CD4-positive, alpha-beta T cell (primary cell): Measurements from ENCODE around the gene HOMEZ. TPM values are rescaled to one million over a fixed set of nuclear protein-coding genes. Genes with fewer than 3 reads are reported as not detected.

Source experiments
- ATAC-seq: fragments of 200-7000 bp; cut with Tn5 transposase; one replicate; pipeline ENCODE4 v1.10.0; 2022; ENCODE audit warnings: mild to moderate bottlenecking; ENCODE audit not compliant: poor library complexity
- CTCF ChIA-PET: fragments of 350-600 bp; sonication (Branson Sonifier 250); formaldehyde crosslinking; loops from one replicate; lab custom pipeline; 2021; ENCODE audit warnings: antibody characterized with exemption, inconsistent platforms; lab: Charles Lee
- POLR2A ChIA-PET: fragments of 350-600 bp; sonication (Branson Sonifier 250); formaldehyde crosslinking; loops from one replicate; lab custom pipeline; 2021; ENCODE audit warnings: antibody characterized with exemption, inconsistent platforms; lab: Charles Lee
- DNase-seq, 14 experiments: peaks; one replicate each; pipeline ENCODE4 v3.0.0-alpha.2; 2013 to 2020; ENCODE audit warnings: mixed read lengths in 2 of 14
- H3K27ac ChIP-seq, 2 donors: one replicate each; pipeline versions ENCODE4 v1.5.1 to v1.7.0; 2013; ENCODE audit warnings: low read length in 2 of 2, low read depth in 1 of 2, mild to moderate bottlenecking in 1 of 2
- H3K27me3 ChIP-seq, 2 experiments: 1 replicate in 1 of 2; 2 replicates in 1 of 2; pipeline versions ENCODE4 v1.6.1 to v1.7.0; 2013; ENCODE audit warnings: low read length in 2 of 2, control low read depth in 1 of 2, mild to moderate bottlenecking in 1 of 2, moderate library complexity in 1 of 2; ENCODE audit not compliant: insufficient read depth in 2 of 2, control insufficient read depth in 1 of 2
- H3K36me3 ChIP-seq: one replicate; pipeline ENCODE4 v1.6.1; 2013; ENCODE audit warnings: low read length, control low read depth; ENCODE audit not compliant: insufficient read depth
- H3K4me1 ChIP-seq: one replicate; pipeline ENCODE4 v1.6.1; 2013; ENCODE audit warnings: low read length, control low read depth; ENCODE audit not compliant: insufficient read depth
- H3K4me3 ChIP-seq: one replicate; pipeline ENCODE4 v1.5.1; 2013; ENCODE audit warnings: mild to moderate bottlenecking, low read length, moderate library complexity
- H3K9me3 ChIP-seq, 2 experiments: 1 replicate in 1 of 2; 2 replicates in 1 of 2; pipeline versions ENCODE4 v1.6.1 to v1.7.0; 2013; ENCODE audit warnings: low read length in 2 of 2, mild to moderate bottlenecking in 2 of 2, control low read depth in 1 of 2, moderate library complexity in 1 of 2; ENCODE audit not compliant: control insufficient read depth in 1 of 2, insufficient read depth in 1 of 2
- H3K27ac Mint-ChIP-seq: one replicate; pipeline ENCODE4 v1.8.0; 2020; ENCODE audit warnings: mixed read lengths
- H3K27me3 Mint-ChIP-seq: one replicate; pipeline ENCODE4 v1.8.0; 2021; ENCODE audit warnings: mixed read lengths
- H3K36me3 Mint-ChIP-seq: one replicate; pipeline ENCODE4 v1.8.0; 2021; ENCODE audit warnings: low read depth, mixed read lengths
- H3K4me1 Mint-ChIP-seq: one replicate; pipeline ENCODE4 v1.8.0; 2021; ENCODE audit warnings: low read depth, mixed read lengths
- H3K4me3 Mint-ChIP-seq: one replicate; pipeline ENCODE4 v1.8.0; 2020; ENCODE audit warnings: mild to moderate bottlenecking, mixed read lengths
- H3K9me3 Mint-ChIP-seq: one replicate; pipeline ENCODE4 v1.8.0; 2020; ENCODE audit warnings: mixed read lengths
- intact Hi-C, 2 experiments: fragments of 100-400 bp; cut with DNase I in 1 of 2; cut with micrococcal nuclease in 1 of 2; formaldehyde crosslinking; loops; one replicate each; pipeline versions ENCODE4 v1.15.1 to v1.9.0; 2023 to 2025; cut with DNase I, micrococcal nuclease
- total RNA-seq, 174 experiments: library from RNA in 2 of 174; stranded (reverse) in 2 of 174; gene quantifications; one replicate each; pipeline ENCODE4 v1.2.3 and lab custom pipeline; 2021 to 2026
- TF ChIP-seq, protein P1 (sequence below): fragments of 200-600 bp; IDR thresholded peaks from one replicate; pipeline ENCODE4 v1.8.0; 2022; ENCODE audit warnings: antibody characterized with exemption, mild to moderate bottlenecking

Gene HOMEZ
- total RNA-seq, 2 experiments from 2014 or later, result 2.0 to 2.8 TPM

DNA sequence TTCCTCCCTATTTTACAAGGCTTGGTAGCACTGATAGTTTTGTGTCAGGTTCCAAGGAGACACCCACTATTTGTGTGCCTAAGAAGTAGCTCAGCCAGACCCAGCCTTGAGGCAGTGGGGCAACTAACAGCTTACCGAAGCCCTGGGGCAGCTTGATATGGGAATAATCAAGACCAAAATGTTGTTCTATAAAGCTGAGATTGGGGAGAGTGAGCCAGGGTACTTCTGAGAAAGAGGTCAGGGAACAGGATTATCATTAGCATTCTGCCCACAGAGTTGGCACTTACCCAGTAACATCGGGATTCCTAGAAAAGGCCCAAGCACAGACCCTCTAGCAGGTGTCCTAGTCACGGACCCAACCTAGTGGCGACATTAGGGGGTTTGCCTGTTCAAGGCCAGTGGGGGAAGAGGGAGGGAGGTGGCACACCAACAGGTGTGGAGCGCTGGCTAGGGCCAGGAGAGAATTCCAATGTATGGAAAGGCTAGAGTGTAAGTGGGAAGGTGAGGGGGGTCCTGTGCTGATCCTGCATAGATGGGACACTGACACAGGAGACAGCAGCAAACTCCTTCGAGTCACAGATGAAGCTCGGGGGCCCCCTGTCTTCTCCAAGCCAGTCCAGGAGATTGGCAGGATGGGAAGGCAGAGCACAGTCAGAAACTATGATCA lies 11.8 kb upstream of the HOMEZ start:
- DNase-seq (no peak), ATAC-seq (no peak)
- ChIA-PET CTCF (interaction anchor here (1.2 to 1.3 kb wide), 2 partner anchors 12 to 24 kb away, joined by 3 to 5 read pairs; partner anchors contain the start of genes HOMEZ and PABPN1), POLR2A (interaction anchor here (0.7 to 1.4 kb wide), 3 partner anchors 23 to 221 kb away, joined by 3 to 4 read pairs (median 3); partner anchors contain the start of gene PABPN1)
- intact Hi-C loops, result loop anchor here in 1 of 2 experiments (5.0 to 10.0 kb wide), 3 partner anchors 175 to 373 kb away; partner anchors contain the start of gene PRMT5
- Histone ChIP-seq H3K4me1 (peaks cover 33% of the 10 kb centered on the region), H3K9me3 (no peaks in the 10 kb centered on the region), H3K27me3 (no peaks in the 10 kb centered on the region), H3K27ac (no peak overlapping the region), H3K36me3 (peaks cover 14% of the 10 kb centered on the region), H3K4me3 (no peak overlapping the region)
- Mint-ChIP-seq H3K4me1 (peaks cover 46% of the 10 kb centered on the region), H3K27me3 (no peaks in the 10 kb centered on the region), H3K9me3 (no peaks in the 10 kb centered on the region), H3K27ac (peak overlapping the region; percentile 30), H3K4me3 (no peak overlapping the region), H3K36me3 (peaks cover 26% of the 10 kb centered on the region)
- TF ChIP-seq, protein P1, sequence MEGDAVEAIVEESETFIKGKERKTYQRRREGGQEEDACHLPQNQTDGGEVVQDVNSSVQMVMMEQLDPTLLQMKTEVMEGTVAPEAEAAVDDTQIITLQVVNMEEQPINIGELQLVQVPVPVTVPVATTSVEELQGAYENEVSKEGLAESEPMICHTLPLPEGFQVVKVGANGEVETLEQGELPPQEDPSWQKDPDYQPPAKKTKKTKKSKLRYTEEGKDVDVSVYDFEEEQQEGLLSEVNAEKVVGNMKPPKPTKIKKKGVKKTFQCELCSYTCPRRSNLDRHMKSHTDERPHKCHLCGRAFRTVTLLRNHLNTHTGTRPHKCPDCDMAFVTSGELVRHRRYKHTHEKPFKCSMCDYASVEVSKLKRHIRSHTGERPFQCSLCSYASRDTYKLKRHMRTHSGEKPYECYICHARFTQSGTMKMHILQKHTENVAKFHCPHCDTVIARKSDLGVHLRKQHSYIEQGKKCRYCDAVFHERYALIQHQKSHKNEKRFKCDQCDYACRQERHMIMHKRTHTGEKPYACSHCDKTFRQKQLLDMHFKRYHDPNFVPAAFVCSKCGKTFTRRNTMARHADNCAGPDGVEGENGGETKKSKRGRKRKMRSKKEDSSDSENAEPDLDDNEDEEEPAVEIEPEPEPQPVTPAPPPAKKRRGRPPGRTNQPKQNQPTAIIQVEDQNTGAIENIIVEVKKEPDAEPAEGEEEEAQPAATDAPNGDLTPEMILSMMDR, result no peak

DNA sequence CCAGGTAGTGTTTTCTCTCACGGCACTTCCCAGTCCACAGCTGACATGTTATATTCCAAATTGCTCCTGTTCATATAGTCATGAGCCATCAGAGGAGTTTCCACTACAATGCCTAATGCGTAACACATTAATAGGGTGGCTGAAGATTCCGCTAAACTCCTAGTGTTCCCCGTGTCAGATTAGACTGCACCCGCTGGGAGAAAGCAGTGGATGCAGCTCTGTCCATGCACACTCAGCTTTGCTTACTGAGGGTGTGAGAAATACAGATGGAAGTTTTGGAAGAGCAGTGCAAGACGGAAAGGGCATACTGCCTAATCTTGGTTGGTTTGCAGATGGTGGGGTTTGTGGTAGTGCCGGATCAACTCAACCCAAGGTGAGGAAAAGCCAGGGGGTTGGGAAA lies 11.2 kb upstream of the HOMEZ start:
- H3K36me3 Mint-ChIP-seq, result peaks cover 22% of the 10 kb centered on the region
- H3K27ac Mint-ChIP-seq, result peak overlapping the region; percentile 30
- H3K9me3 Mint-ChIP-seq, result no peaks in the 10 kb centered on the region
- intact Hi-C loops, result loop anchor here in 1 of 2 experiments (5.0 to 10.0 kb wide), 3 partner anchors 175 to 372 kb away; partner anchors contain the start of gene PRMT5
- no peaks in the 10 kb centered on the region for H3K27me3 ChIP-seq
- no peaks in the 10 kb centered on the region for H3K27me3 Mint-ChIP-seq
- no peak overlapping the region for H3K27ac ChIP-seq
- peaks cover 14% of the 10 kb centered on the region for H3K36me3 ChIP-seq
- H3K4me1 ChIP-seq, result peaks cover 29% of the 10 kb centered on the region
- ChIA-PET POLR2A (interaction anchor here (0.7 to 1.4 kb wide), 2 partner anchors 24 to 25 kb away, joined by 3 to 4 read pairs; partner anchors contain the start of gene PABPN1), CTCF (interaction anchor here (1.2 to 1.3 kb wide), 2 partner anchors 12 to 25 kb away, joined by 3 to 5 read pairs; partner anchors contain the start of genes HOMEZ and PABPN1)
- ATAC-seq, result no peak
- DNase-seq, result no peak
- no peak overlapping the region for H3K4me3 ChIP-seq
- TF ChIP-seq, protein P1, result no peak
- H3K4me3 Mint-ChIP-seq, result no peak overlapping the region
- H3K4me1 Mint-ChIP-seq, result peaks cover 43% of the 10 kb centered on the region
- no peaks in the 10 kb centered on the region for H3K9me3 ChIP-seq

DNA sequence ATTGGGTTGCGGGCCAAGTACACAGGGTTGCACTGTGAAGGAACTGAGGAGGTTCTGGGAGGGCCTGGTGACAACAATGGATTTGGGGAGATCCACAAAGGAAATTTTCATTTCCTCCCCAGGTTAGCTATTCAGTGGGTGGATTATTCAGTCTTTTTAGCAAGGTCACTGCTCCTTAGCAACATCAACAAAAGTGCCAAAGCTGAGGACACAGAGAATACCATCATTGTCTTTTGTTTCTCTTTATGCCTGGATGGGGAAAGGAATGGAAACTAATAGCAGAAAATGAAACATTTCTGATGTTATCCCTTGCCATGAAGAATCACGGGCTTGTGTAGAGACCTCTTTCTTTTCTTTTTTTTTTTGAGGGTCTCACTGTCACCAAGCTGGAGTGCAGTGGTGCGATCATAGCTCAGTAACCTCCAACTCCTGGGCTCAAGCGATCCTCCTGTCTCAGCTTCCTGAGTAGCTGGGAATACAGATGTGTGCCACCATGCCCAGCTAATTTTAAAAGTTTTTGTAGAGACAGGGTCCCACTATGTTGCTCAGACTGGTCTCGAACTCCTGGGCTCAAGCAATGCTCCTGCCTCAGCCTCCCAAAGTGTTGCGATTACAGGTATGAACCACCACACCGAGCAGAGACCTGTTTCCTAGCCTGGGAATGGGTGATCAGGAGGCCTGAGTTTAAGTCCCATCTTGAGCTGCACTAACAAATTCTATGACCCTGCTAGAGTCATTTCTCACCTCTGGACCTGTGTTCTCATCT lies 10.3 kb upstream of the HOMEZ start:
- no peak overlapping the region for H3K4me3 Mint-ChIP-seq

More for the DNA sequence above, 10.3 kb upstream of the HOMEZ start:
- H3K27ac ChIP-seq, result no peak overlapping the region
- peaks cover 24% of the 10 kb centered on the region for H3K4me1 ChIP-seq
- no peaks in the 10 kb centered on the region for H3K9me3 Mint-ChIP-seq
- peaks cover 22% of the 10 kb centered on the region for H3K36me3 Mint-ChIP-seq
- no peaks in the 10 kb centered on the region for H3K27me3 Mint-ChIP-seq
- peak overlapping the region; percentile 37 for H3K27ac Mint-ChIP-seq
- TF ChIP-seq, protein P1, result no peak
- ChIA-PET CTCF (interaction anchor here (1.3 to 2.1 kb wide), 3 partner anchors 10 to 31 kb away, joined by 4 to 23 read pairs (median 5); partner anchors contain the start of genes HOMEZ and PABPN1), POLR2A (interaction anchor here (0.7 to 2.8 kb wide), 2 partner anchors 10 to 25 kb away, joined by 3 to 11 read pairs; partner anchors contain the start of genes HOMEZ and PABPN1)
- peaks cover 14% of the 10 kb centered on the region for H3K36me3 ChIP-seq
- H3K9me3 ChIP-seq, result no peaks in the 10 kb centered on the region
- no peak for ATAC-seq
- peaks cover 40% of the 10 kb centered on the region for H3K4me1 Mint-ChIP-seq
- H3K4me3 ChIP-seq, result no peak overlapping the region
- no peak for DNase-seq
- intact Hi-C loops, result loop anchor here in 1 of 2 experiments (5.0 to 10.0 kb wide), 3 partner anchors 174 to 371 kb away; partner anchors contain the start of gene PRMT5
- no peaks in the 10 kb centered on the region for H3K27me3 ChIP-seq
